SW 1271 (cell line): Measurements from ENCODE around the gene TMEM214.

Experiments used
- DNase-seq, 2 experiments: peaks; one replicate each; lab custom pipeline; 2025; lab: John Stamatoyannopoulos, UW

The TMEM214 gene

DNA sequence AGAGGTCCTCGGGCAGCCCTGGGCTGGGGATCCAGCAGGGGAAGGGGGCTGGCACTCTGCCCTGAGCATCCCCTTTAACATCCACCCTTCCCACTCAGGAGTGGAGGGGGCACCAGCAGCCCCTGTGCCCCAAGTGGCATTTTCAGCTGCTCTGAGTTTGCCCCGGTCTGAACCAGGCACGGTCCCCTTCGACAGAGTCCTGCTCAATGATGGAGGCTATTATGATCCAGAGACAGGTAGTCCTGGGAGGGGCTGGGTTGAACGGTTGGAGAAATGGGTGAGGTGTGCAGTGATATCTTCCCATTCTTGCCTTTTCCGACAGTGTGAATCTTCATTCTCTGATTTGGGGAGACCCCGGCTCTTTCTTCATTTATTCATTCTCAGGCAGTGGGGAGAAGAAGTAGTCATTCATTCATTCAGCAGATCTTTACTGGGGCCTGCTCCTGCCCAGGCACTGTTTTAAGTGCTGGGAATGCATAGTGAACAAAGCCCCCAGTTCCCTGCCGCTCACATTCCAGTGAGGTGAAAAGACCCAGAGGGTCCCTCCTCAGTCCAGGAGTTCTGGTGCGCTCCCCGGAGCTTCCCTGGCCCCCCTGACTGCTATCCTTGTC lies 52.4 kb downstream of the TMEM214 start:
- DNase-seq = no peak

- peak; percentile 54 to 63 for DNase-seq
Observed at GRCh38 chr2:27085673-27086089, 52.9 kb downstream of the TMEM214 start.

DNA sequence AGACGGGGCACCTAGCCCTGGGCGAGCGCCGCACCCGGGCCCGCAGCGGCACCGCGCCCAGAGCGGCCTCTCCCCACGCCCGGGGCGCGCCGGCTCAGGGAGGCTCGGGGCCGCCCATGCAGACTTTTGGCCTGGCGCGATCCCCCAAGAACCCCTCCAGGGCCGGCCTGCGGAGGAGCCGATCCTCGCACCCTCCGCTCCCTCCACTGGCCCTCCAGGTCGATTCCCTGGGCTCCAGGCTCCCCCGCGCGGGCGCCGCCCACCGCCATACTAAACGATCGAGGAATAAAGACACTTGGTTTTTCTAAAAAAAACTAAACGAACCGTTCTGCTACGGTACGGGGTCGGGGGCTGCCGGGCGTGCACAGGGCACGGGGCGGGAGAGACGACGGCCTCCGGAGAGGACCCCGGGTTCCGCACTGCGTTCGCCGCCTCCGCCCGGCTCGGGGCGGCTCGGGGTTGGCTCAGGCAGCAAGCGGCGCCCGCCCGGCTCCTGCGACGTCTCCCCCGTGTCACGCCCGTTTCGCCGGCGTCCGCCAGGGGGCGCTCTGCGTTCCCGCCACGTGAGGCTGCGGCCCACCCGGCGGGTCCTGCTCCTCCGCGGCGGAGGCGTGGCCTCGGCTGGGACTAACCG lies 53.4 kb downstream of the TMEM214 start:
- DNase-seq = peak; percentile 80 to 92

- peak in 1 of 2 experiments; percentile 51 for DNase-seq
Observed at GRCh38 chr2:27086724-27087593, 54.2 kb downstream of the TMEM214 start, which contains the start of gene KHK. Gene KHK (plus strand): TSS chr2:27086772. CDS start chr2:27087260, 488 bp downstream.

DNA sequence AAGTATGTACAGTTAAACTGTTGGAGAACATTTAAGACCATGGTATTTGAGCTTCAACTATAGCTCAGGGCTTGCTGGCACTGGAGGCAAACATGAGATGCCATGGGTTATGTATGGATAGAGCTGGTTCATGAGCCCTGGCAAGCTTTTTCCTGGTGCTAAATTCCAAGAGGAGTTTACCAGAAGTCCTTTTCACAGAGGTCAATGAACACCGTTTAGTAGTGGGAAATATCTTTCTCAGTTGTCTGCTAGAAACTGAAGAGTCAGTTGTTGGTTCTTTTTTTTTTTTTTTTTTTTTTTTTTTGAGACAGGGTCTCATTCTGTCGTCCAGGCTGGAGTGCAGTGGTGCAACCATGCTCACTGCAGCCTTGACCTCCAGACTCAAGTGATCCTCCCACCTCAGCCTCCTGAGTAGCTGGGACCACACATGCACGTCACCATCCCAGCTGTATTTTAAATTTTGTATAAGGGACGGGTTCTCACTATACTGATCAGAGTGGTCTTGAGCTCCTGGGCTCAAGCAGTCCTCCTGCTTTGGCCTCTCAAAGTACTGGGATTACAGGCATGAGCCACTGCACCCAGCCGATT lies 55.2 kb downstream of the TMEM214 start:
- no peak for DNase-seq

- DNase-seq = no peak
Observed at GRCh38 chr2:27088634-27089033, 55.9 kb downstream of the TMEM214 start.

- no peak for DNase-seq
Observed at GRCh38 chr2:27089111-27089954, 56.6 kb downstream of the TMEM214 start.
